ENCODE measurements around the gene FUCA1. TPM values are rescaled to one million over a fixed set of nuclear protein-coding genes. Genes with fewer than 3 reads are reported as not detected.

FUCA1 gene
- total and polyA plus RNA-seq, 2 of the 8 experiments (the other 6 are each of a cell fraction or from before 2014, with no cell fraction given) = 5.9 to 6.4 TPM

- ChIA-PET POLR2A (ENCODE audit: partially characterized antibody) (interaction anchor here (0.6 kb wide), 1 partner anchor 110 kb away, joined by 3 read pairs; no protein-coding TSS in a partner anchor), CTCF (ENCODE audit: partially characterized antibody) (interaction anchor here (0.6 to 1.8 kb wide), 5 partner anchors 25 to 396 kb away, joined by 3 to 4 read pairs (median 3); no protein-coding TSS in a partner anchor)
Observed at GRCh38 chr1:23848673-23849616, 19.1 kb downstream of the FUCA1 start.

More at GRCh38 chr1:23848673-23849616, 19.1 kb downstream of the FUCA1 start:
- H3K4me1 ChIP-seq (replicated peaks in 1 of 4; ENCODE audit: control insufficient read depth in 3 of 4, insufficient read depth in 4 of 4, low read length in 3 of 4) = no peaks in the 10 kb centered on the region
- H4K8ac ChIP-seq (ENCODE audit: extremely low read depth, insufficient read depth, low read length) = no peak overlapping the region
- no peak overlapping the region for H3K4me2 ChIP-seq (ENCODE audit: insufficient read depth in 1 of 2, low read depth in 2 of 2, low read length in 2 of 2)
- H3K18ac ChIP-seq (ENCODE audit: extremely low read depth, low read length) = no peak overlapping the region
- no peak overlapping the region for H3K4me3 ChIP-seq (ENCODE audit: extremely low read depth in 1 of 4, insufficient read depth in 2 of 4, low read depth in 3 of 4, low read length in 4 of 4)
- H2BK120ac ChIP-seq (replicated peaks; ENCODE audit: low read depth, low read length) = no peak overlapping the region
- H3K14ac ChIP-seq (ENCODE audit: insufficient read length) = no peak overlapping the region
- no peak overlapping the region for H2BK5ac ChIP-seq (ENCODE audit: low read depth, low read length)
- TF ChIP-seq HDAC6 (IDR thresholded peaks at IDR 0.05; ENCODE audit: low read depth, low read length) (no peak), JUN (IDR thresholded peaks at IDR 0.05; ENCODE audit: low read depth, low read length) (no peak)
- H3K79me2 ChIP-seq (ENCODE audit: control insufficient read depth in 1 of 2, insufficient read depth in 2 of 2, low read length in 2 of 2) = no peaks in the 10 kb centered on the region
- H3K23ac ChIP-seq (ENCODE audit: insufficient read length) = no peak overlapping the region
- no peak overlapping the region for H3K27ac ChIP-seq (ENCODE audit: low read depth, low read length)
- H3K27me3 ChIP-seq (replicated peaks in 1 of 4; ENCODE audit: control insufficient read depth in 3 of 4, extremely low read depth in 1 of 4, insufficient read depth in 3 of 4, low read length in 3 of 4) = no peaks in the 10 kb centered on the region
- FAIRE-seq (no peak), DNase-seq (ENCODE audit: low read depth in 1 of 2, low spot score in 2 of 2) (no peak)
- H3K36me3 ChIP-seq (ENCODE audit: control insufficient read depth in 2 of 4, insufficient read depth in 4 of 4, low read length in 3 of 4) = peaks cover 0 to 2% (median 0%) of the 10 kb centered on the region in 4 experiments; a peak in 2 of 8 replicates
- no peak overlapping the region for H2BK12ac ChIP-seq (ENCODE audit: low read depth, low read length)
- H2AK5ac ChIP-seq (ENCODE audit: low read depth, low read length) = no peak overlapping the region
- no peak overlapping the region for H3K9ac ChIP-seq (replicated peaks in 1 of 4; ENCODE audit: extremely low read depth in 1 of 4, low read depth in 3 of 4, low read length in 3 of 4)
- H2BK15ac ChIP-seq (ENCODE audit: low read length) = no peak overlapping the region
- H4K5ac ChIP-seq (ENCODE audit: insufficient read length, low read depth, low read length) = no peak overlapping the region
- no peak overlapping the region for H3K4ac ChIP-seq (replicated peaks; ENCODE audit: insufficient read length, low read depth, low read length)
- H3K79me1 ChIP-seq (ENCODE audit: low read depth, low read length) = no peaks in the 10 kb centered on the region
- H4K20me1 ChIP-seq (replicated peaks in 1 of 2; ENCODE audit: control insufficient read depth in 1 of 2, insufficient read depth in 2 of 2, low read length in 2 of 2) = no peaks in the 10 kb centered on the region
- no peak overlapping the region for H2AFZ ChIP-seq (ENCODE audit: low read length)
- H4K91ac ChIP-seq (replicated peaks; ENCODE audit: insufficient read length, low read length) = no peak overlapping the region
- peaks cover 0 to 6% of the 10 kb centered on the region in 2 experiments; a peak in 1 of 4 replicates for H3K9me3 ChIP-seq (ENCODE audit: insufficient read depth in 2 of 2, low read depth in 1 of 2, low read length in 1 of 2)
- 85% methylated on average over 10 of the region's 12 CpGs; no CpG with 5 or more reads in 1 of the 2 experiments for WGBS, 2 experiments (ENCODE audit: extremely low coverage in 1 of 2, insufficient coverage in 1 of 2, insufficient read length in 1 of 2, insufficient replicate concordance in 2 of 2, low coverage in 1 of 2, low lambda C conversion rate in 2 of 2, missing lambda C conversion rate in 1 of 2)
- no peaks in the 10 kb centered on the region for H3K23me2 ChIP-seq (ENCODE audit: low read depth, low read length)
- no peak overlapping the region for H2BK20ac ChIP-seq (ENCODE audit: low read length)
- H3K56ac ChIP-seq (replicated peaks; ENCODE audit: insufficient read length, low read depth, low read length) = no peak overlapping the region

Measured in H1 (cell line).